NCI-H2029 (cell line): ENCODE results near the gene MSI2.

Experiments
- DNase-seq: peaks from one replicate; lab custom pipeline; 2025; lab: John Stamatoyannopoulos, UW

Gene MSI2

GRCh38 chr17:57440522-57441269 is 184.4 kb downstream of the MSI2 start:
- DNase-seq: peak; percentile 22

GRCh38 chr17:57441270-57441600 is 184.9 kb downstream of the MSI2 start:
- DNase-seq: no peak

DNA sequence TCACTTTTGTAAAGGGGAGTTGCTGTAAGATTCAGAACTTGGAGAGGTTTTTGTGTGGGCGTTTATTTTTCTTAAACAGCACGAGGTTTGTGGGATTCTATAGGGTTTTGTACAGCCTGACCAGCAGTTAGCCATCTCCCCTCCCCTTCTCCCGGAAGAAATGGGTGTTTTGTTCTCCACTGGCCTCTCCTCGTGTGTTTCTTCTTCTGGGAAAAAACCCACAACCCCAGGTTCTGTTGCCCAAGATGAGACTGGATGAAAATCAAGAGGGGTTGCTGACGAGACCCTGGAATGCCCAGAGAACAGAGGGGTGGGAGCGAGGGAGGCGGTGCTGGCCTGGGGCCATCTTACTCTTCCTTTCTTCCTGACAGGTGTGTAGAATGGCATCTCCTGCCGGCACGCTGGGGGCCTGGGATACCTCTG is 186.1 kb downstream of the MSI2 start:
- DNase-seq: no peak

GRCh38 chr17:57442914-57443571 is 186.7 kb downstream of the MSI2 start:
- peak; percentile 26 for DNase-seq

DNA sequence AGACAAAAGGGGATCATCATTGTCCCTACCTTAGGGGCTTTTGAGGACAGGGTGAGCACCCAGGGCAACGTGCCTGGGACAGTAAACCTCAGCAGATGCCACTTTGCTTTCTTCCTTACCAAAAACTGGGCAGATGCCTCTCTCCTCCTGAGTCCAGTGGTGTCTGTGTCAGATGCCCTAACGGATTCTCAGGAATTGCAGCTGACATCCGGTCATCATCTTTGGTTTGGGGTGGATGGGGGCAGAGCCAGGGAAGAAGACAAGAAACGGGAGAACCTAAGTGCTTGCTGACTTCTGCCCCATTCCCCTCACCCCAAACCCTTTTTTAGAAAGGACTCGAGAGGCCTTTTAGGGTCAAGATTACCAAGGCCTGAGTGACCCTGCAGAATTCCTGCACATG is 187.5 kb downstream of the MSI2 start:
- no peak for DNase-seq

DNA sequence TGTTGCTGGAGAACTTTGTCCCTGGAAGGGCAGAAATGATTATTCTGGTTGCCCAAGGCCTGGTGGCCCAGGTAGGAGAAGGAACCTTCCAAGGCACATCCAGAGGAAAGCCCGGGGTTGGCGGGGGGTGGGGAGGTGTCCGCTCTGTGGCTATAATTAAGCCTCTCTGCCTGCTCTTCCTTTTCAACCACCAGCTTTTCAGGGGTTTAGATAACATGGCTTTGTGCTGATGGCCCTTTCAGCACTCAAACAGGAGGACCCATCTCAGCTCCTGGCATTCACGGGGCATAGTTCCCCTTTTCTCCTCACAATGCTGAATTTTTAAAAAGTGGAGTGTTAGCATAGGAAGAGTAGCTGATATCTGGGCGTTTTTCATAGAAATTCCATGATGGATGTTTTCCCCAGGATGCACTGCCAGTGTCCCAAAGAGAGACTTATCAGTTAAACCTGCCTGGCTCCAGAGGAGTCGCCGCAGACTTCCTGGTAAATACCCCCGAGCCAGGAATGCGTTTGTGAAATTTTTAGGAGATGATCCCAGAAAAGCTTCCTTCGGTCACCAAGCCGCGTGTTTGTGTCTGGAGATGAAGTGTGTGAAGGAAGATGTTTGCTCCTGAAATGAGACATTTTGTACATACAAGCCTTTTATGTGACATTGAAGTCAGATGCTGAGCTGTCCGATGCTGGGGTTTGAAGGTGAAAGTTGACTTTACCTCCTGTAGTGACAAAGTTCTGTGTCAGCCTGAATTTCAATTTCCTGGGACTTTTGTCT is 188.5 kb downstream of the MSI2 start:
- DNase-seq: no peak

- DNase-seq: no peak
These were observed 189.6 kb downstream of the MSI2 start for GRCh38 chr17:57445772-57446472.

GRCh38 chr17:57447357-57447989 is 191.2 kb downstream of the MSI2 start:
- no peak for DNase-seq

DNA sequence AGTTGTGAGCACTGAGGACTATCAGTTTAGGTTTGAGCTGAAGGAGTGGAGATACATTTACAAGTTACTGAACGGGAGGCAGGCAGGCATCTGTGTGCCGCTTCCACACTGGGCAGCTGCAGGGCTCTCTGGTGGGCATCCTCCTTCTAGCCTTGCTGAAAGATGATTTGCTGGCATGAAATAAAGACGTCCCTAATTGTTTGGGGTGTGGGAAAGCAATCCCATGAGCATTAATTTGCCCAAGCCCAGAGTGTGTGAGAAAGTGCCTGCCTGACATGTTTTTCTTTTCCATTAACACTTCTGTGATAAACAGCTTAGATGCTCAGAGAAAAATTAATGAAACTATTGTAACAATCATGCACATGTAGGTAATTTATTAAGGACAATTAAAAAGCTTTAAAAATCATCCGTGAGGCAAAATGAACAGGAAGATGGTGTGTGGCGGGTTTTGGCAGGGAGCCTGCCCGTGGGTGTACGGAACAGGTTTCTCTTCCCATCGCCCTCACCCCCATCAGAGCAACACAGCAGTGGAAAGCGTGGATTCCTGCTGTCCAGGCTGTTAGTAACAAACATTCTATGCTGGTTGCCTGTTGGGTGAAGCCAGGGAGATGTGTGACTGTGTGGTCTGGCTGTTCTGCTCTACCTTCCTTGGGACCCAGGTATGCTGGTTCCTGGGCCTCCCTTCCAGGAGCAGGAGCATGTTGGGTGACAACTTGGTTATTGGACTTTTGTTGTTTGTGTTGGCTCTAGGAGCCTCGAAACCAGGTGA is 191.9 kb downstream of the MSI2 start:
- no peak for DNase-seq

- no peak for DNase-seq
These were observed 192.5 kb downstream of the MSI2 start for GRCh38 chr17:57448759-57449283.

- DNase-seq: no peak
These were observed 194.9 kb downstream of the MSI2 start for GRCh38 chr17:57451191-57451590.

DNA sequence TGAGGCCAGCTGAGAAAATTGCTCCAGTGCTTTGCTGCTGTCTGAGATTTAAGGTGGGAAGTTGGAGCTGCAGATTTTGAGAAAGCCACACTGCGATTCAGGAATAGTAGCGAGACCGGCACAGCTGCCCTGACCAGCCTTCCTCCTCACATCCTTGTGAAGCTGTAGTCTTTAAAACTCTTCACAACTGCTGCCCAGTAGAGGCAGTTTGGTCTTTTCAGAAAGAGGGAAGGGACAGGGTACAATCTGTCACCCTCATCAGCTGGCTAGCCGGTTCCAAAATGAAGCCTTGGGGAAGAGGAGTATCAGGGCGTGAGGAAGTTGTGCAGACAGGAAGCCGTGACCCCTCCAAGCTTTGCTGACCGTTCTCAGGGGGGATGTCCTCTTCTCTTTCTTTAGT is 195.3 kb downstream of the MSI2 start:
- DNase-seq: no peak

DNA sequence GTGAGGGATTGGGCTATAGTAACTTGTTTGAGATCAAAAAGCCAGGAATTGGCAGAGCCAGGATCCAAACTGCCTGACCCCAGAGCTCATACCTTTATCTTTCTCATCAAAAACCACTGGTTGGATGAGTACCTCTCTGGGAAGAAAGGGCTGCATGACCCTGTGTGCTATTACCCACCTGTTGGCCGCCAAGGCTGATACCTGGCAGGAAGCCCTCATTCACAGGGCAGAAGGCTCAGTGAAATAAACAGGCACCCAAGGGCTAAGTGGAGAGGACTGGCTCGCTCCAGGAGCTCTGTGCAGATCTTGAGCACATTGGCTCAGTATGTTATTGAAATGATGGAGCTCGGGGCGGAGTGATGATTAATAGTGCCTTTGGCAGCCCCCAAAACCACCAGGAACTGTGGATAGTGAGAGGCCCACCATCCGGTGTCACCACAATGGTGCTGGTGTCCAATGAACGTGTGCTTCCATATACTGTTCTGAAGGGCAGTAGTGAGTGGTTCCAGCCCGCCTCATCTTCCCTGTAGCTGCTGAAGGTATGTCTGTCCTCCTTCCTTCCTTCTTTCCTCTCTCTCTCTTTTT is 197.6 kb downstream of the MSI2 start:
- peak; percentile 69 for DNase-seq

DNA sequence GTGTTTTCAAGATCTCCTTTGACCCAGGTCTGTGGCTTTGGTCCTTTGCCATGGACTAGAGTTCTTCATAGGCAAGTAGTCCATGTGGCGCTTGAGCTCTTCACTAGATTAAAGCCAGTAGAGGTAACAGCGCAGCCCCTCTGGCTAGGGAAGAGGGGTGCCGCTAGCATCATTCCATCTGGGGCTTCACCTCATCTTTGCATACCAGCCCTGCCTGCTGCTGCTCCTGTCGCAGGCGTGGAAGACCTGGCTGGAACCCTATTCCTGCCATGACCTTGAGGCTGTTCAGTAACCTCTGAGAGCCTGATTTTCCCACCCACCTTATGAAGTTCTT is 198.4 kb downstream of the MSI2 start:
- DNase-seq: no peak

GRCh38 chr17:57455063-57455914 is 199.0 kb downstream of the MSI2 start:
- no peak for DNase-seq

DNA sequence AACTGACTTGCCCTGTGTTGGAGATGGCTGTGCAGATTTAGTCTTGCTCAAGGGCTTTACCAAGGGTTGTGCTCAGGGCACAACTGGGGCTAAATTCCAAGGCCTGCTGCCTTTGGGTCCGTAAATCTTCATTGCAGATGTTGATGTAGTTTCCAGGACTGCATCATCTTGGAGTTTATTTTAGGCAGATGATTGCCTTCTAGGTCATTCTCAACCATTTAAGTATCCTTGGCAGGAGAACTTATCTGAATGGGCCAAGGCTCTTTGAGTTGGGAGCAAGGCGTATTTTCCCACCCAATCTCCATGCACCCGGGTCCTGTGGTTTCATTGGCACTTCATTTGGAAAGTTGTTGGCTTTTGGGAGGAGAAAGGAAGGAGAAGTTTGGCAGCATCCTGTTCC is 200.3 kb downstream of the MSI2 start:
- no peak for DNase-seq

- no peak for DNase-seq
These were observed 200.9 kb downstream of the MSI2 start for GRCh38 chr17:57457188-57457587.

- DNase-seq: peak; percentile 36
These were observed 202.5 kb downstream of the MSI2 start for GRCh38 chr17:57458718-57459285.

GRCh38 chr17:57459286-57459915 is 203.1 kb downstream of the MSI2 start:
- DNase-seq: peak; percentile 27
